BJ (cell line): ENCODE measurements around the gene RSL24D1. TPM values are rescaled to one million over a fixed set of nuclear protein-coding genes. Genes with fewer than 3 reads are reported as not detected.

Experiments used
- CTCF ChIA-PET: fragments of 350-600 bp; formaldehyde crosslinking; extraction: SDS; loops from one replicate; lab custom pipeline; 2021; ENCODE audit warnings: antibody characterized with exemption, inconsistent platforms; lab: Yijun Ruan, JAX
- POLR2A ChIA-PET: fragments of 300-600 bp; sonication (Branson Sonifier 250); formaldehyde crosslinking; extraction: SDS; loops from one replicate; lab custom pipeline; 2021; ENCODE audit warnings: antibody characterized with exemption; lab: Charles Lee
- DNase-seq: peaks from one replicate; pipeline ENCODE4 v3.0.0-alpha.2; 2011; ENCODE audit warnings: low read depth
- H3K27me3 ChIP-seq: 2 replicates; pipeline ENCODE4 v1.6.0; 2011; ENCODE audit warnings: low read length; ENCODE audit not compliant: control insufficient read depth, insufficient read depth
- H3K36me3 ChIP-seq: 2 replicates; pipeline ENCODE4 v1.5.1; 2011; ENCODE audit warnings: low read length; ENCODE audit not compliant: control insufficient read depth, insufficient read depth
- H3K4me3 ChIP-seq: 2 replicates; pipeline ENCODE4 v1.5.1; 2011; ENCODE audit warnings: low read depth, mild to moderate bottlenecking, control low read depth, low read length
- polyA plus RNA-seq: library from polyadenylated mRNA; depleted of rRNA; stranded (reverse); fragments of >200 nt; gene quantifications from 2 replicates; pipeline ENCODE4 v1.2.3, GENCODE V29; 2011
- TF ChIP-seq, protein P1 (sequence below): IDR thresholded peaks from 2 replicates; pipeline ENCODE4 v1.5.1; 2011; ENCODE audit warnings: low read depth, mild to moderate bottlenecking, control low read depth, inconsistent platforms, low read length, moderate library complexity; ENCODE audit not compliant: insufficient read depth

The RSL24D1 gene
- polyA plus RNA-seq, 1 experiment = 32.0 TPM

DNA sequence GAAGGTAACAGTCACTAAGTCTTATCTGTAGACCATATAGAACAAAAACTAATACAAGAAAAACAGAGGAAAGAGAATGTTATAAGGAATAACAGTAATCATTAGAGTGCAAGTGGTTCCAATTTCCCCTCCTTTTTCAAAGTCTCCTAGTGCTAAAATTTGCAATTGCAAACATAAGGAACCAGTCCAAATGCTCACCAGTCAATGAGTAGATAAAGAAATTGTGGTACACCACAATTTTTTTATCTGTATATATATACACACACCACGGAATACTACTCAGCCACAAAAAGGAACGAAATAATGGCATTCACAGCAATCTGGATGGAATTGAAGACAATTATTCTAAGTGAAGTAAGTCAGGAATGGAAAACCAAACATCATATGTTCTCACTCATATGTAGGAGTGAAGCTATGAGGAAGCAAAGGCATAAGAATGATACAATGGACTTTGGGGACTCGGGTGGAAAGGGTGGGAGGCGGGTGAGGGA, 38.9 kb upstream of the RSL24D1 start:
- ChIA-PET CTCF (no interaction called here), POLR2A (no interaction called here)
- TF ChIP-seq, protein P1, sequence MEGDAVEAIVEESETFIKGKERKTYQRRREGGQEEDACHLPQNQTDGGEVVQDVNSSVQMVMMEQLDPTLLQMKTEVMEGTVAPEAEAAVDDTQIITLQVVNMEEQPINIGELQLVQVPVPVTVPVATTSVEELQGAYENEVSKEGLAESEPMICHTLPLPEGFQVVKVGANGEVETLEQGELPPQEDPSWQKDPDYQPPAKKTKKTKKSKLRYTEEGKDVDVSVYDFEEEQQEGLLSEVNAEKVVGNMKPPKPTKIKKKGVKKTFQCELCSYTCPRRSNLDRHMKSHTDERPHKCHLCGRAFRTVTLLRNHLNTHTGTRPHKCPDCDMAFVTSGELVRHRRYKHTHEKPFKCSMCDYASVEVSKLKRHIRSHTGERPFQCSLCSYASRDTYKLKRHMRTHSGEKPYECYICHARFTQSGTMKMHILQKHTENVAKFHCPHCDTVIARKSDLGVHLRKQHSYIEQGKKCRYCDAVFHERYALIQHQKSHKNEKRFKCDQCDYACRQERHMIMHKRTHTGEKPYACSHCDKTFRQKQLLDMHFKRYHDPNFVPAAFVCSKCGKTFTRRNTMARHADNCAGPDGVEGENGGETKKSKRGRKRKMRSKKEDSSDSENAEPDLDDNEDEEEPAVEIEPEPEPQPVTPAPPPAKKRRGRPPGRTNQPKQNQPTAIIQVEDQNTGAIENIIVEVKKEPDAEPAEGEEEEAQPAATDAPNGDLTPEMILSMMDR = no peak
- Histone ChIP-seq H3K36me3 (no peaks in the 10 kb centered on the region), H3K4me3 (no peak overlapping the region), H3K27me3 (no peaks in the 10 kb centered on the region)
- no peak for DNase-seq

DNA sequence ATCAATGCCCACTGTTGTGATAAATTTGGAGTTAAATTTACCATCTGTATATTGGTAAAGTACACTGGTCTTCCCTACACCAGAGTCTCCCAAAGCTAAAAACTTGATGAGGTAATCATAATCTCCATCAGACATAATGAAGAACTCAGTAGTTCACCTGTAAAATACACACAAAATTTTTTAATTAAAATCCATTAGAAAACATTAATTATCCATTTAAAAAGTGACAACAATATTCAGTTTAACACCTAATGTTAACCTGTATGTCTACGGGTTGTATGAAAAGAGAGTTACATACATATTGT, 38.0 kb upstream of the RSL24D1 start:
- POLR2A ChIA-PET = no interaction called here
- CTCF ChIA-PET = no interaction called here
- TF ChIP-seq, protein P1 = no peak
- Histone ChIP-seq H3K4me3 (no peak overlapping the region), H3K27me3 (no peaks in the 10 kb centered on the region), H3K36me3 (no peaks in the 10 kb centered on the region)
- DNase-seq = no peak

DNA sequence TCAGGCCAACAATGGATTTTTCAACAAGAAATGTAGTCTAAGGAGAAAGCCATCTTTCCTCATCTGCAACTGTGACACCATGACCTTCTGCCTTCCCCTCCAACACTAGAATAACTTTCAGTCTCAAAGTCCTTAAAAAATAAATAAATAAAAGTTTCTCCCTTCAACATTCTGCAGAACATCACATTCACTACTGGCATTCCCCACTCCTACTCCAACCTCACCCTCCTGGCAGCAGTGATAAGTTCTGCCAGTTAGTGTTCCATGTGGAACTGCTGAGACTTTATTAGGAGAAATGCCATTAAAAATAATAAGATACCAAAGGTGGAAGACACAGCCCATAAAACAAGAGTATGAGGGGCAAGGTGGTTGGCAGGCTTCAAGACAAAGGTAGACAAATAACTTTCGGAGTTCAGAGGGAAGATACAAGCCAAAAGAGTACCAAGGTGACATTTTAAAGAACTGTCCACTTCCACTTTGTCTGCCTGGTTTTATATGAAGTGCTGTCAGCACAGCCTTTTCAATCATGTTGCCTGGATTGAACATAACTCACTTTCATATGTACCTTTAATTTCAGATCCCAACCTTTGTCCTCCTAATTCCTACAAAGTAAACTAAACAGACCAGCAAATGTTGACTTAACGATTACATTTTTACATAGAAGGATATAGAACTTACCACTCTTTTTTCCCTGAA, 37.5 kb upstream of the RSL24D1 start:
- TF ChIP-seq, protein P1 = no peak
- POLR2A ChIA-PET = no interaction called here
- DNase-seq = no peak
- Histone ChIP-seq H3K4me3 (no peak overlapping the region), H3K27me3 (no peaks in the 10 kb centered on the region), H3K36me3 (no peaks in the 10 kb centered on the region)
- CTCF ChIA-PET = no interaction called here

DNA sequence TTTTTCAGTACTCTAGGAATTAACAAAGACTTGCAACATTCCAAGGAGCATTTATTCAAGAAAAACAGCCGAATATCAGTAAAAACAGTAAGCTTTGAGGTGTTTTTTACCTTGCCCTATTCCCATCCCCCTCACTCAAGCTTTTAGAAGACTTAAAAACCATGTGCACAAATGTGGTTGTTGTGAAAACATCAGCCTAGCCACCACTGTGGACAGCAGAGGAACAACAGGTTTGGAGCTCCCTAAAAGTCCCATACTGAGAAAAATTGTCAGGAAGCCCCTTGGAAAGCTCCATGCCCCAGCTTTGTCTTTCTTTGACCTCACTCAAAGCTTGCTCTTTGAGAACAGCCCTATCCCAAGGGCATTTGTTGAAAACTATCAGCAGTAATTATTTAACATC, 34.7 kb upstream of the RSL24D1 start:
- Histone ChIP-seq H3K4me3 (no peak overlapping the region), H3K36me3 (no peaks in the 10 kb centered on the region), H3K27me3 (no peaks in the 10 kb centered on the region)
- ChIA-PET POLR2A (no interaction called here), CTCF (interaction anchor here (0.9 to 1.2 kb wide), 2 partner anchors 10 to 59 kb away, joined by 3 to 5 read pairs; no protein-coding TSS in a partner anchor)
- TF ChIP-seq, protein P1 = no peak
- no peak for DNase-seq

DNA sequence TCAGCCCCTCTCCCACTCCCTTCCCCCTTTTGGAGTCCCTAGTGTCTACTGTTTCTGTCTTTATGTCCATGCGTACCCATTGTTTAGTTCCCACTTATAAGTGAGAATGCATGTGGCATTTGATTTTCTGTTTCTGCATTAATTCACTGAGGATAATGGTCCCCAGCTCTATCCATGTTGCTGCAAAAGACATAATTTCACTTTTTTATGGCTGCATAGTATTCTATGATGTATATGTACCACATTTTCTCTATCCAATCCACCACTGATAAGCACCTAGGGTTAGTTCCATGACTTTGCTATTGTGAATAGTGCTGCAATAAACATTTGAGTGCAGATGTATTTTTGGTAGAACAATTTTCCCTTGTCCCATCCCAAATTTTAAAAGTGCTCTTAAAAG, 34.2 kb upstream of the RSL24D1 start:
- ChIA-PET POLR2A (no interaction called here), CTCF (no interaction called here)
- Histone ChIP-seq H3K27me3 (no peaks in the 10 kb centered on the region), H3K36me3 (no peaks in the 10 kb centered on the region), H3K4me3 (no peak overlapping the region)
- no peak for DNase-seq
- TF ChIP-seq, protein P1 = no peak
